Measurements from ENCODE around the gene NEURL1.

Gene NEURL1

DNA sequence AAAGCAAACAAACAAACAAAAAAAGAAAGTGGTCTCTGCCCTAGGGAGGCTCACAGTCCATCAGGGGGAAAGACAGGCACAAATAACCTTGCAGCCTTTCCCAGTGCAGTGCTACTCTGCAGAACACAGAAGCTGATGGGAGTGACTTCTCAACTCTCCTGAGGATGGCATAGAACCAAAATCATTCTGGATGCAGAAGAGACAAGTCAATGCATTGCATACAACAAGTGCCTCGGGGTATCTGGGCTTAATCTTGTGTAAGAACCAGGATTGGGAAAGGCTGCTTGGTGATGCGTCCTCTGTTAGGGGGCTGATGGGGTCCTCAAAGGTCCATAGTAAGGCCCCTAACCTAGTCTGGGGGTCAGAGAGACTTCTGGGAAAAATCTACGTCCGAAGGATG, 68.9 kb downstream of the NEURL1 start:
- DNase-seq (ENCODE audit: low spot score) (no peak), FAIRE-seq (no peak)

DNA sequence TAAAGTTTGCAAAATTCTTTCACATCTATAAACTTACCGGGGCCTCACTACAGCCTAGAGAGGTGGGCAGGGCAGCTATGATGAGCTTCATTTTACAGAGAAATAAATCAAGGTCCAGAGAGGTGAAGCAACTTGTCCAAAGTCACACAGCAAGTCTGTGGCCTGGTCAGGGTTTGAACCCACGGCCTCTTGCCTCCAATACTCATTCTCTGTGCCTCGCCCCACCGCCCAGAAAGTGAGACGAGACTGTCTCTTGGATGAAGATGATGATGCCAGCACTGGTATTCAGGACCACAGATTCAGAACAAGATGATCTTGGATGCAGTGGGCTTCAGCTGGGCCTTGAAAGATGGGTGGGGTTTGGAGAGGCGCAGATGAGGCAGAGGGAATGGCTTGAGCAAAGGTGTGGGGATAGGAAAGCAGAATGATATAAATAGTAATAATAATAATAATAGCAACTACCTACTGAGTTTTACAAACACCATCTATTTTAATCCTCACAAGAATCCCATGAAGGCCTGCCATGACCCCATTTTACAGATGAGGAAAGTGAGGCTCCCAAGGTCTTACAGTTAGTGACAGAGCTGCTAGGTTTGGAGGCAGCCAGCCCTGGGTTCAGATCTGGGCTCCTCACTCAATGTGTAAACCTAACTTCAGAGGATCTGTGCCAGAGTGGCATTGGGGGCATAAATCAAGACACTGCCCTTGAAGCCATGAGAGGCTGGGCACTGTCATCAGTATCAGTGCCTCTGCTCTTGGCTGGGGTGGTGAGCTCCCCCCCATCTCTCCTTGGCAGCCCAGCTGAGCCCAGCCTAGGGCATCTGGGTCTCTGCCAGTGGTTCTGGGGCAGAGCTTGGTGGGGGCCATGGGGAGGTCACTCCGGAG, 70.0 kb downstream of the NEURL1 start:
- FAIRE-seq (no peak), DNase-seq (ENCODE audit: low spot score) (no peak)

- no peak for DNase-seq (ENCODE audit: low spot score)
- FAIRE-seq = no peak
These were observed 70.6 kb downstream of the NEURL1 start for GRCh38 chr10:103564116-103564501.

GRCh38 chr10:103564776-103565520, 71.4 kb downstream of the NEURL1 start:
- DNase-seq (ENCODE audit: low spot score) = peak; percentile 70
- no peak for FAIRE-seq

DNA sequence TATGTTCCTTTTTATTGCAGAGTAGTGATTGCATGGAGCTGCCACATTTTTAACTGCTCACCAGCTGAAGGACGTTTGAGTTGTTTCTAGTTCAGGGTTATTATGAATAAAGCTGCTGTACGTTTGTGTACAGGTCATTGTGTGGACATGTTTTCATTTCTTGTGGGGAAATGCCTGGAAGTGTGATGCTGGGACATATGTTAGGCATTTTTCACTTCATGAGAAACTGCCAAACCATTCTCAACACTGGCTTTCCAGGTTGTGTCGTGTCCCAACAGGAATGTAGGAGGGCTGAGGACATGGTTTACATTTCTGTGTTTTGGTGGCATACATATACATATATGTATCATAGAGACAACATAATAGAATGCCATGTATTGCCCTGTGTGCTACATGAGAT, 73.0 kb downstream of the NEURL1 start:
- FAIRE-seq = no peak
- no peak for DNase-seq (ENCODE audit: low spot score)

DNA sequence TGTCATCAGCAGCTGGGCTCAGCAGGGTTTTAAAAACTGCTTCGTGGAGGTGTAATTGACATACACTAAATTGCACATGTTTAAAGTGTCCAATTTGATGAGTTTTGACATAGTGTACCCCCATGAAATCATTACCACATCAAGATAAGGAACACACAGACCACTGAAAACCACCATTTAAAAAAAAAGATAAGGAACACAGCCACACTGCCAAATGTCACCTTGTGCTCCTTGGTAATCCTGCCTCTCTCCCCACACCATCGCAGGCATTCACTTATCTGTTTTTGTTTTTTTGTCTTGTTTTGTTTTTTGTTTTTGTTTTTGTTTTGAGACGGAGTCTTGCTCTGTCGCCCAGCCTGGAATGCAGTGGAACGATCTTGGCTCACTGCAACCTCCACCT, 75.0 kb downstream of the NEURL1 start:
- DNase-seq (ENCODE audit: low spot score) (no peak), FAIRE-seq (no peak)

GRCh38 chr10:103569896-103570295, 76.4 kb downstream of the NEURL1 start:
- DNase-seq (ENCODE audit: low spot score) (no peak), FAIRE-seq (no peak)

- FAIRE-seq = no peak
These were observed 77.5 kb downstream of the NEURL1 start for GRCh38 chr10:103570844-103571655.

GRCh38 chr10:103571656-103571975, 78.1 kb downstream of the NEURL1 start:
- FAIRE-seq (no peak), DNase-seq (ENCODE audit: low spot score) (no peak)

More at GRCh38 chr10:103570844-103571655, 77.5 kb downstream of the NEURL1 start:
- DNase-seq (ENCODE audit: low spot score) = no peak

- DNase-seq (ENCODE audit: low spot score) = no peak
- FAIRE-seq = no peak
These were observed 79.1 kb downstream of the NEURL1 start for GRCh38 chr10:103572347-103573204.

GRCh38 chr10:103573205-103573487, 79.6 kb downstream of the NEURL1 start:
- no peak for FAIRE-seq
- no peak for DNase-seq (ENCODE audit: low spot score)

GRCh38 chr10:103574097-103575061, 80.9 kb downstream of the NEURL1 start:
- FAIRE-seq = no peak
- no peak for DNase-seq (ENCODE audit: low spot score)

GRCh38 chr10:103575416-103576075, 82.0 kb downstream of the NEURL1 start:
- DNase-seq (ENCODE audit: low spot score) = no peak
- no peak for FAIRE-seq

DNA sequence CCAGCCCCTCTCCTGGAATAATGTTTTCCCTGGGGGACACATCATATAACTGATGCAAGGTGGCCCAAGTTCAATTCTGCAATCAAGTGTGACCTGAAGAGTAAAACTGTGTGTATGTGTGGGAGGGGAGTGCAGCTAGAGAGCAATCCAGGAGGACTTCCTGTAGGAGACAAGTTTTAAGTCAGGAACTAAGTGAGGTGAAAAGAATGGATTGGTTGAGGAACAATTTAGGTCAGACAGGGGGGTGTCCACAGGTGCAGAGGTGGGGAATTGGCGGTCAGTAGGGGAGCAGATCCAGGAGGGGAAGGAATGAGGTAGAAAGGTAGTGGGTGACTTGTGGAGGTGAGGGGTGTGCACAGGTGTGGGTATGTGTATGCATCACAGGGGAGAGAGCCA, 82.6 kb downstream of the NEURL1 start:
- FAIRE-seq = no peak
- no peak for DNase-seq (ENCODE audit: low spot score)

- DNase-seq (ENCODE audit: low spot score) = no peak
- no peak for FAIRE-seq
These were observed 83.4 kb downstream of the NEURL1 start for GRCh38 chr10:103576862-103577261.

- no peak for DNase-seq (ENCODE audit: low spot score)
- FAIRE-seq = no peak
These were observed 85.4 kb downstream of the NEURL1 start for GRCh38 chr10:103578782-103579382.

- FAIRE-seq (no peak), DNase-seq (ENCODE audit: low spot score) (no peak)
These were observed 86.5 kb downstream of the NEURL1 start for GRCh38 chr10:103580011-103580410.

DNA sequence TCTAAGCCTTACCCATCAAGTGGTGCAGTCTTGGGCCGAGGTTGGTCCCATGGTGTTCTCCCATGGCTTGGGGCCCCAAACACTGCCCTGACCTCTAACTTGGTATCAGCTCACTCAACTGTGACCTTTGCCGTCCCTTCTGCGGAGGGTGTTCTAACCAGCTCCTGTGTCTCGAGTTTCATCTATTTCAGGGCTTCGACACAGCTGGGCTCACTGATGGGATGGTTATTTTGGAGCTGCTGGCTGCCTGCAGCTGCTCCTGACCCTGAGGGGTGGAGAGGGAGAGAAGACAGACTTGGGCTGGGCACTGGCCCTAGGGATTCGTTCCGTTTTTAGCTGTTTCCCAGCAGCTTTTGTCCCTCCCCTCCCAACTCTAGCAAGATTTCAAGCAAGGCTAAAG, 86.9 kb downstream of the NEURL1 start:
- FAIRE-seq = no peak
- DNase-seq (ENCODE audit: low spot score) = no peak

GRCh38 chr10:103581499-103581898, 88.0 kb downstream of the NEURL1 start:
- DNase-seq (ENCODE audit: low spot score) (no peak), FAIRE-seq (no peak)
